ENCODE results near the gene RXRB. TPM values are rescaled to one million over a fixed set of nuclear protein-coding genes. Genes with fewer than 3 reads are reported as not detected.

RXRB gene
- total and polyA plus RNA-seq, 2 of the 13 experiments (the other 11 are each of a cell fraction or from before 2014, with no cell fraction given): 26.7 to 55.7 TPM

DNA sequence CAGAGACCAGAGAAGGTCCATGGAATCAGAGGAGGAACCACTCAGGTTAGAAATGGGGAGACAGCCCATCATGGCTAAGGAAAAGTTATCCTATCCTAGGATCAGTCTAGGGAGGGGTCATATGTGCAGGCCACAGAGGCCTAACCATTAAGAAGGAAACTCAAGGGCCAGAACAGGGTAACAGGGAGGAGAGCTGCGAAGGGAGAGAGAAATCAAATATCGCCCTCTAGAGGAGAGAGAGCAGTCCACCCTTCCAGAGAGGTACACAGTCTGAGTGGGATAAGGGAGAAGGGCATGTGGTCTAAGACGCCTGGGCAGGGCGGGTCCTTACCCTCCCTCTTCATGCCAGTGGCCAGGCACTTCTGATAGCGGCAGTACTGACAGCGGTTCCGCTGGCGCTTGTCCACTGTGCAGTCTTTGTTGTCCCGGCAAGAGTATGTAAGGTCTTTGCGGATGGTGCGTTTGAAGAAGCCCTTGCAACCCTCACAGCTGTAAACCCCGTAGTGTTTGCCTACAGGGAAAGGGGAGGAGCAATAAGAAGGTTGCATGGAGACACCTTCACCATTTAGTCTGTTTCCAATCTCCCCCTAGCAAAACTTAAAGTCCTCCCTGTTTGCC lies 2.9 kb downstream of the RXRB start (continued):
- TF ChIP-seq MEIS1 (CRISPR knock-in tag; IDR thresholded peaks at IDR 0.05; ENCODE audit: borderline replicate concordance): no peak
- 0 out of 2 replicates have a peak, but pooled peaks have one; percentile 78 for TF ChIP-seq ZNF83 (CRISPR knock-in tag; IDR thresholded peaks at IDR 0.05; ENCODE audit: borderline replicate concordance)
- TF ChIP-seq GMEB2 (CRISPR knock-in tag; IDR thresholded peaks at IDR 0.05; ENCODE audit: low read depth): no peak
- TF ChIP-seq ZNF770 (CRISPR knock-in tag; IDR thresholded peaks at IDR 0.05): no peak

- Histone ChIP-seq H3K36me3 (replicated peaks in 1 of 2; ENCODE audit: control insufficient read depth in 1 of 2, insufficient read depth in 2 of 2, low read length in 2 of 2) (peaks cover 19 to 34% of the 10 kb centered on the region in 2 experiments), H3K4me1 (ENCODE audit: insufficient read depth, low read length) (peaks cover 44% of the 10 kb centered on the region), H3K9ac (ENCODE audit: insufficient read depth, low read depth, low read length) (no peak overlapping the region), H3K27me3 (ENCODE audit: control insufficient read depth in 1 of 2, insufficient read depth in 2 of 2, low read length in 2 of 2) (peaks cover 0 to 4% of the 10 kb centered on the region in 2 experiments; a peak in 1 of 5 replicates), H3K9me3 (ENCODE audit: low read length) (no peaks in the 10 kb centered on the region), H2AFZ (ENCODE audit: low read length) (no peak overlapping the region), H4K20me1 (ENCODE audit: insufficient read depth, low read length) (peaks cover 16% of the 10 kb centered on the region), H3K27ac (ENCODE audit: extremely low read length, insufficient read depth, low read length) (no peak overlapping the region), H3K4me2 (ENCODE audit: low read depth, low read length) (no peak overlapping the region), H3K4me3 (replicated peaks in 1 of 3; ENCODE audit: insufficient read depth in 1 of 3, low read depth in 2 of 3, low read length in 3 of 3) (no peak overlapping the region), H3K79me2 (ENCODE audit: insufficient read depth, low read length) (peaks cover 7% of the 10 kb centered on the region)
- POLR2A ChIA-PET: no interaction called here
- in situ Hi-C loops (cut with HindIII; ENCODE audit: extremely low pct_ligation_motif_present, low pct_unique_long_range_greater_than_20kb) (no loop called here), intact Hi-C loops (cut with micrococcal nuclease; ENCODE audit: unreplicated experiment) (loop anchor here (5.0 kb wide), 2 partner anchors 197 to 223 kb away; partner anchors contain the start of gene KIFC1)
- FAIRE-seq: no peak
- CTCF ChIA-PET (ENCODE audit: low intra/inter-chr PET ratio, low total read pairs): no interaction called here
- no TSS peak for BruUV-seq (replicated peaks)
- ATAC-seq: no peak
- WGBS (ENCODE audit: low lambda C conversion rate): 93% methylated on average over 15 of the region's 15 CpGs
- no peak for DNase-seq (ENCODE audit: low spot score)
- TF ChIP-seq AKAP8 (CRISPR knock-in tag; IDR thresholded peaks at IDR 0.05): no peak
- no peak for TF ChIP-seq ZBTB38 (CRISPR knock-in tag; IDR thresholded peaks at IDR 0.05)
- 0 out of 2 replicates have a peak, but pooled peaks have one; percentile 30 for TF ChIP-seq NR2F6 (IDR thresholded peaks at IDR 0.05)
- TF ChIP-seq NR2F6 (CRISPR knock-in tag; IDR thresholded peaks at IDR 0.05): 0 out of 2 replicates have a peak, but pooled peaks have one; percentile 32
- no peak for TF ChIP-seq NFIC (IDR thresholded peaks at IDR 0.05; ENCODE audit: low read length)
- TF ChIP-seq, protein P1, sequence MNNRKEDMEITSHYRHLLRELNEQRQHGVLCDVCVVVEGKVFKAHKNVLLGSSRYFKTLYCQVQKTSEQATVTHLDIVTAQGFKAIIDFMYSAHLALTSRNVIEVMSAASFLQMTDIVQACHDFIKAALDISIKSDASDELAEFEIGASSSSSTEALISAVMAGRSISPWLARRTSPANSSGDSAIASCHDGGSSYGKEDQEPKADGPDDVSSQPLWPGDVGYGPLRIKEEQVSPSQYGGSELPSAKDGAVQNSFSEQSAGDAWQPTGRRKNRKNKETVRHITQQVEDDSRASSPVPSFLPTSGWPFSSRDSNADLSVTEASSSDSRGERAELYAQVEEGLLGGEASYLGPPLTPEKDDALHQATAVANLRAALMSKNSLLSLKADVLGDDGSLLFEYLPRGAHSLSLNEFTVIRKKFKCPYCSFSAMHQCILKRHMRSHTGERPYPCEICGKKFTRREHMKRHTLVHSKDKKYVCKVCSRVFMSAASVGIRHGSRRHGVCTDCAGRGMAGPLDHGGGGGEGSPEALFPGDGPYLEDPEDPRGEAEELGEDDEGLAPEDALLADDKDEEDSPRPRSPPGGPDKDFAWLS (CRISPR knock-in tag; IDR thresholded peaks at IDR 0.05; ENCODE audit: borderline replicate concordance): no peak
- TF ChIP-seq RAD21 (CRISPR knock-in tag; IDR thresholded peaks at IDR 0.05): no peak
These were observed 4.9 kb downstream of the RXRB start for GRCh38 chr6:33195304-33196165.
